Right atrium auricular region (tissue), 2 donors: Measurements from ENCODE around the gene LRRC27. TPM values are rescaled to one million over a fixed set of nuclear protein-coding genes. Genes with fewer than 3 reads are reported as not detected.

ENCODE experiments used
- DNase-seq: peaks from one replicate; pipeline ENCODE4 v3.0.0-alpha.2; 2019; ENCODE audit warnings: low spot score
- H3K27ac ChIP-seq, 2 donors: fragments of 200-600 bp; sonication (generic); 1 replicate in 1 of 2; 2 replicates in 1 of 2; pipeline ENCODE4 v1.5.1; 2016 to 2019
- H3K27me3 ChIP-seq, 2 donors: fragments of 200-600 bp; sonication (generic); one replicate each; pipeline versions ENCODE4 v1.5.1 to v1.6.0; 2017 to 2019
- H3K36me3 ChIP-seq: fragments of 200-600 bp; sonication (generic); one replicate; pipeline ENCODE4 v1.5.1; 2016
- H3K4me1 ChIP-seq, 2 donors: fragments of 200-600 bp; sonication (generic); one replicate each; pipeline versions ENCODE4 v1.5.1 to v1.6.0; 2017 to 2019
- H3K4me3 ChIP-seq, 2 donors: fragments of 200-600 bp; sonication (generic); 1 replicate in 1 of 2; 2 replicates in 1 of 2; pipeline ENCODE4 v1.5.1; 2017 to 2019; ENCODE audit warnings: mild to moderate bottlenecking in 1 of 2, moderate library complexity in 1 of 2
- H3K9me3 ChIP-seq, 2 donors: fragments of 200-600 bp; sonication (generic); one replicate each; pipeline ENCODE4 v1.5.1; 2019
- CTCF ChIP-seq, 2 donors: fragments of 200-600 bp; sonication (generic); IDR thresholded peaks; one replicate each; pipeline ENCODE4 v1.5.1; 2019; ENCODE audit warnings: antibody characterized with exemption in 2 of 2
- total RNA-seq, 2 donors: library from RNA; depleted of rRNA; stranded (reverse); fragments of >200 nt; gene quantifications; one replicate each; pipeline ENCODE4 v1.1.0, GENCODE V29; 2016

LRRC27 gene
- total RNA-seq, 2 donors from 2014 or later, result 2.6 to 4.6 TPM

DNA sequence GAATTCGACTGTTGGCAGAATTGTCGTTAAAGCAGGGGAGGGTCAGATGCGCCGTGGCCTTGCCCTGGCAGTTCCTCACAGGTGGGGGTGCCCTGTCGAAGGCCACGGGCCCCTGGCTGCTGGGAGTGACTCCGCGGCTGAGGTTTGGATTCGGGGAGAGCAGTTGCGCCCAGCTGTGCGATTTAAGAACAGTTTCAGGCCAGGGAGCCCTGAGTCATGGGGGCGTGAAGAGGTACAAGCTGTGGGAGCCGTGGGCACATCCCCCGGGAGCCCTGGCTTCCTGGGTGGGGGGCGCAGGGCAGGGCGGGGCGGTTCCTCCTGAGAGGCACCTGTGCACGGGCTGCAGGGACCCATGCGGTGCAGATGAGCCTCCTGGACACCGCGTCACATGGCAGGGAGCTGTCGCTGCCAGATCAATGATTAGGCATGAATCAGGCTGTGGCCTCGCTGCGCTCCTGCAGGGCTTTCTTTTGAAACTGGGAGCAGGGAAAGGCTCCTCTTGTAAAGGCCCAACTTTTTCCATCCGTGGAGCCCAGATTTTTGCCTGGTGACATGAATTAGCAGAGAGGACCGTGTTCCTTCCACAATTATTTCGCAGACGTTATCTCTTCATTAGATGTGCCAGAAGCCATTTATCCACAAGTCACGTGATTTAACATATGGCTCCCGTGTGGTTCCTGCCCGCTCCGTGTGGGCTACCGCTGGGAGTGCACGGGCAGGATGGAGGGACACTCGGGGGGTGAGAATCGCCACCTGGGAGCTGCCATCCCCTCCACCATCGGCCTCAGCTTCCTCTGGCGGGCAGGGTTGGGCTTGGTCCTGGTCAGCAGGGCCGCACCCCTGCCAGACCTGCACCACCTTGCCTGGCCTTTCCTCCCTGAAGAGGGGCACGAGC is 65.9 kb downstream of the LRRC27 start:
- Histone ChIP-seq H3K4me1 (peaks cover 0 to 46% of the 10 kb centered on the region in 2 donors), H3K4me3 (peak overlapping the region; percentile 91 to 99), H3K27me3 (no peaks in the 10 kb centered on the region), H3K27ac (peak overlapping the region; percentile 91 to 92), H3K36me3 (no peaks in the 10 kb centered on the region), H3K9me3 (no peaks in the 10 kb centered on the region)
- TF ChIP-seq CTCF (IDR thresholded peaks at IDR 0.05), result no peak
- DNase-seq, result peak; percentile 81

GRCh38 chr10:132398566-132398991 is 66.6 kb downstream of the LRRC27 start:
- H3K36me3 ChIP-seq, result no peaks in the 10 kb centered on the region
- peak overlapping the region in 1 of 2 donors; percentile 91 for H3K27ac ChIP-seq
- H3K4me3 ChIP-seq, result no peak overlapping the region
- DNase-seq, result no peak
- no peak for TF ChIP-seq CTCF (IDR thresholded peaks at IDR 0.05)
- H3K4me1 ChIP-seq, result peaks cover 0 to 46% of the 10 kb centered on the region in 2 donors
- H3K9me3 ChIP-seq, result no peaks in the 10 kb centered on the region
- no peaks in the 10 kb centered on the region for H3K27me3 ChIP-seq

DNA sequence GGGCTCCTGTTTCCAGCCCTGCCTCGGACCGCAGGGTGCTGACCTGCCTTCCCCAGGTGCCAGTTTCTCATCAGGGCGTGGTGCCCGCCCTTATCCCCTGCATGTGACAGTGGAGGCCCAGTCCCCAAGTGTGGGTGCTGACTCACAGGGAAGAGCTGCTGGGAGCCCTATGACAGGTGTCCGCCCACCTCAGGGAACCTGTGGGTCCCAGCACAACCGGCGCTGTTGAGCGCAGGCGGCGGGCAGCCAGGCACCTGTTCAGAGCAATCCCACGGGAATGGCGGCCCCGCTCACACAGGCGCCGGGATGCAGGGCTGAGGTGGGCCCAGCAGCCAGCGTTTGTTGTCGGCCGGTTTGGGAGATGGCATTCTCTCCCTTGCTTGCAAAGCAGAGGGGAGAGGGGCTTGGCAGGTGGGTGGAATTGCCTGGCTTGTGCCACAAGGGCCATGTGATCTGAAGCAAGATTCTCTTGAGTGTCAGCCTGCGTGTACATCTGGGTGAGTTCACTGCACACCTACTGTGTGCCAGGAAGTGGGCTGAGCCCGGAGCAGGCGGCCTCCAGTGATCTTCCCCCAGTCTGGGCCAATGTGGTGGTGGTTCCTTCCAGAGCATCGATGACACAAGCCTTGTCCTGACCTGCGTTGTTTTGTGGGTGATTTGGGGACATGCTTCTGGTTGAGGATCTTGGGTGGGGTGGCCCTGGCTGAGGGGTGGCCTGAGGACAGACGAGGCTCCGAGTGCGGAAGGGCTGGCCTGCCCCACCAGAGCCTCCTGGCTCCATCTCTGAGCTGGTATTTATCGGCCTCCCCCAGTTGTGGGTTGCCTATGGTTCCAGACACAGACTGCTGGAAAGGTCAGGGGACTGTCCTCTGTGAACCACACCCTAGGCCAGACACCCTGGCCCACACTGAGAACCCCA is 67.4 kb downstream of the LRRC27 start:
- Histone ChIP-seq H3K4me1 (peaks cover 0 to 46% of the 10 kb centered on the region in 2 donors), H3K4me3 (no peak overlapping the region), H3K27me3 (no peaks in the 10 kb centered on the region), H3K36me3 (no peaks in the 10 kb centered on the region), H3K9me3 (no peaks in the 10 kb centered on the region), H3K27ac (no peak overlapping the region)
- DNase-seq, result no peak
- no peak for TF ChIP-seq CTCF (IDR thresholded peaks at IDR 0.05)

DNA sequence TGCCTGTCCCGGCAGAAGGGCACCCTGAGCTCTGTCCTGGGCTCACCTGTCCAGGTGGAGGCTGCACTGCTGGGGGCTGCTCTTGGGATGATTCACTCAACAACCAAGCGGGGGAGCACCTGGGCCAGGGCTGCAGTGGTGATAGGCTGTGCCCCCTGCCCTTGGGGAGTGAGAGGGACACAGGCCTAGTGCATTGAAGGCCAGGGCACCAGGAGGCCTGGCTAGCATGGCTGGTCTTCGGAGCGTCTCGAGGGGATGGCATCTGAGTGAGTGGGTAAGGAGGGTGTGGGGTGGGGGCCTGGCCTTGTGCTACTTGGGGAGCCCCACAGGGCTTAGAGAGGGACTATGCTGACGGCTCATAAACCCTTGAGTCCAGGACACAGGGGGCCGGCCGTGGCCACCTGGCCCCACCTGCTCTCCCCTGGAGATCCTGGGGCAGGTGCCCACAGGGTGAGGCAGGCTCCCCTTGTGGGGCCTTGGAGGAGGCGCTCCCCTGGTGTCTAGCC is 68.1 kb downstream of the LRRC27 start:
- H3K27me3 ChIP-seq, result no peaks in the 10 kb centered on the region
- H3K9me3 ChIP-seq, result no peaks in the 10 kb centered on the region
- TF ChIP-seq CTCF (IDR thresholded peaks at IDR 0.05), result no peak
- peaks cover 1% of the 10 kb centered on the region for H3K36me3 ChIP-seq
- DNase-seq, result no peak
- no peak overlapping the region for H3K4me3 ChIP-seq
- peaks cover 0 to 46% of the 10 kb centered on the region in 2 donors for H3K4me1 ChIP-seq
- peak overlapping the region; percentile 48 to 61 for H3K27ac ChIP-seq

- H3K4me3 ChIP-seq, result no peak overlapping the region
- DNase-seq, result no peak
- H3K27me3 ChIP-seq, result no peaks in the 10 kb centered on the region
- H3K9me3 ChIP-seq, result no peaks in the 10 kb centered on the region
- no peak for TF ChIP-seq CTCF (IDR thresholded peaks at IDR 0.05)
- H3K27ac ChIP-seq, result peak overlapping the region; percentile 48 to 61
- peaks cover 0 to 40% of the 10 kb centered on the region in 2 donors for H3K4me1 ChIP-seq
- peaks cover 7% of the 10 kb centered on the region for H3K36me3 ChIP-seq
These were observed 68.7 kb downstream of the LRRC27 start for GRCh38 chr10:132400547-132401151.
